BE2C (cell line): Measurements from ENCODE around the gene DCP1B.
A peak's percentile ranks its signal among the peaks of the same experiment; 100 is the strongest.

Source experiments
- DNase-seq: peaks from one replicate; pipeline ENCODE4 v3.0.0-alpha.2; 2020
- H3K27me3 ChIP-seq: fragments of 250-450 bp; sonication (Bioruptor Pico); 2 replicates; pipeline ENCODE4 v1.5.1; 2020; ENCODE audit warnings: mild to moderate bottlenecking
- H3K36me3 ChIP-seq: fragments of 250-450 bp; sonication (Bioruptor Pico); 2 replicates; pipeline ENCODE4 v1.5.1; 2020; ENCODE audit warnings: mild to moderate bottlenecking
- H3K4me1 ChIP-seq: fragments of 250-450 bp; sonication (Bioruptor Pico); 2 replicates; pipeline ENCODE4 v1.5.1; 2020
- H3K4me3 ChIP-seq: 2 replicates; pipeline ENCODE4 v1.5.1; 2011; ENCODE audit warnings: low read depth, low read length
- H3K9me3 ChIP-seq: fragments of 250-450 bp; sonication (Bioruptor Pico); 2 replicates; pipeline ENCODE4 v1.5.1; 2020
- TF ChIP-seq, protein P1 (sequence below): IDR thresholded peaks from 2 replicates; pipeline ENCODE4 v1.5.1; 2012; ENCODE audit warnings: mild to moderate bottlenecking, low read depth, low read length

DCP1B gene

DNA sequence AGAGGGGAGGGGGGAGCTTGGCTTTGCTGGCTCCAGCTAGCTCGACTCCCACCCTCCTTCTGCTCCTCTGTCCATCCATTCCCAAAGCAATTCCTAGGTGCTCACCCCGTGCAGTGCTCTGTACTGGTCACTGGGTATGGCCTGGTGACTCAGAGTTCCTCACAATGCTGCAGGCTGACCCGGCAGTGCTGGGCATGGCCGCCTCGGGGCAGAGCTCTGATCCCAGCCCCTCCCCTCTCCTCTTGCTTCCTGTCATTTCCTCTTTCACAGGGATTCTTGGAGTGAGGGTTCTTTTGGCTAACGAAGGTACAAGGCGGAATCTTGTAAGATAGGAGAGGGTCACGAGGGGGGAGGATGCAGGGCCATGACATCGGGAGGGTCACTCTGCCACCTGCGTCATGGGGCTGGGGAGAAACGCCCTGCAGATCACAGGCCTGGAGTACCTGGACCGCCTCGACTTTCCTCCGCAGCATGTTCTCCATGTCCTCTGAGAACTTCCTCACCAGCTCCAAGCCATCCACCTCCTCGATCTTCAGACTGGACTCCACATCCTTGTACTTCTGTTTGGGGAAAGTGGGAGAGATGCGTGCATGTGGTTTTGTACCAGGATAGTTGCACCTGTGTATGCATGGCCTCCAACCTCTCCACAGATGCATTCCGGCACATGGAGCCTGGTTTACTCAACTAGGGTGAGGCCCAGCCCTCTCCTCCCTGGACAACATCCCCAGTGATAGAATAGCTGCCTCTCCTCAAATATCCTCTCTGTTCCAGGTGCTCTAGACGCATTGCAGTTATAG is 91.5 kb downstream of the DCP1B start:
- peaks cover 10% of the 10 kb centered on the region for H3K4me1 ChIP-seq
- DNase-seq = no peak
- TF ChIP-seq, protein P1, sequence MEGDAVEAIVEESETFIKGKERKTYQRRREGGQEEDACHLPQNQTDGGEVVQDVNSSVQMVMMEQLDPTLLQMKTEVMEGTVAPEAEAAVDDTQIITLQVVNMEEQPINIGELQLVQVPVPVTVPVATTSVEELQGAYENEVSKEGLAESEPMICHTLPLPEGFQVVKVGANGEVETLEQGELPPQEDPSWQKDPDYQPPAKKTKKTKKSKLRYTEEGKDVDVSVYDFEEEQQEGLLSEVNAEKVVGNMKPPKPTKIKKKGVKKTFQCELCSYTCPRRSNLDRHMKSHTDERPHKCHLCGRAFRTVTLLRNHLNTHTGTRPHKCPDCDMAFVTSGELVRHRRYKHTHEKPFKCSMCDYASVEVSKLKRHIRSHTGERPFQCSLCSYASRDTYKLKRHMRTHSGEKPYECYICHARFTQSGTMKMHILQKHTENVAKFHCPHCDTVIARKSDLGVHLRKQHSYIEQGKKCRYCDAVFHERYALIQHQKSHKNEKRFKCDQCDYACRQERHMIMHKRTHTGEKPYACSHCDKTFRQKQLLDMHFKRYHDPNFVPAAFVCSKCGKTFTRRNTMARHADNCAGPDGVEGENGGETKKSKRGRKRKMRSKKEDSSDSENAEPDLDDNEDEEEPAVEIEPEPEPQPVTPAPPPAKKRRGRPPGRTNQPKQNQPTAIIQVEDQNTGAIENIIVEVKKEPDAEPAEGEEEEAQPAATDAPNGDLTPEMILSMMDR = no peak
- H3K4me3 ChIP-seq = no peak overlapping the region
- H3K9me3 ChIP-seq = no peaks in the 10 kb centered on the region
- no peaks in the 10 kb centered on the region for H3K27me3 ChIP-seq
- H3K36me3 ChIP-seq = no peaks in the 10 kb centered on the region

DNA sequence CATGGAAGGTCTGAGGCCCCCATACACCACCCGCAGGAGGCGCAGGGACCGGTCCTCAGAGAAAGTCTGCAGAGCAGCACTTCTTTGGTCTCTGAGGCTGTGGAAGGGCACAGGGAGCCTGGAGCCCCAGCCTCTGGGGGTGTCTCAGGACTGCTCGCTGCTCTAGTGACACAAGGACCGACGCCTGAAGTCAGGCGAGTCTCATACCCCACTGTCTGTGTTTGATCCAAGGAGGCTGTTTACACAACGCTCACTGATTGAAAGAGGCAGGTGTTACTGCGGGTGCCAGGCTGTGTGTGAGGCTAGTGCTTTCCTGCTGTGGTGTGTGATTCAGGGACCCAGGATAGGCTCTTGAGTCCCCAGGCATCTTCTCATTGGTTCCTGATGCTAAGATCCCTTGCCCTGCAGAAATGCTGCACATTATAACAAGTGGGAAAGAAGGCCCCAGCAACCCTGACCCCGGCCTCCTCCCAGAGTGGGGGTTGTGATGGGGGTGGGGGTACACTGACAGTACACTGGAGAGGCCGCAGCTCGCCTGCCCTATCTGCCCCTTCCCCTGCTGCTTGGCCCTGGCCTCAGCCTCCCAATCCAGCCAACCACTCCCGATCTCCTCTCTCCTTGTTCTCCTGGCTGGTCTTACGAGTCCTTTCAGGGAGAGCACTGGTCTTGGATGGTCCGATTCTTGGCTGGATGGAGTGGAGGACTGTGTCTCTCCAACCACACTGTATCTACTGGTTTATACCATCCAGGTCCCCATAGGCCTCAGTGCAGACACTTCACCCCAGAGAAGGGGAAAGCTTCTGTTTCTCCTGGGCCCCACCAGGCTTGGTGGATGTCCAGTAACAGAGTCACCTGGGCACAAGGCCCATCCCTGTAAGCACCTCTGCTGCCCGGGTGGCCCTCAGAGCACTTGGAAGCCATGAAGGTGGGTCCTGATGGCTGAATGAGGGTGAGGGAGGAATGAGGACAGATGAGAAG is 92.4 kb downstream of the DCP1B start:
- no peak for DNase-seq
- TF ChIP-seq, protein P1 = no peak
- no peaks in the 10 kb centered on the region for H3K36me3 ChIP-seq
- H3K27me3 ChIP-seq = no peaks in the 10 kb centered on the region
- no peak overlapping the region for H3K4me3 ChIP-seq
- H3K4me1 ChIP-seq = peaks cover 4% of the 10 kb centered on the region; the same call in 1 of the 2 replicates
- H3K9me3 ChIP-seq = no peaks in the 10 kb centered on the region

DNA sequence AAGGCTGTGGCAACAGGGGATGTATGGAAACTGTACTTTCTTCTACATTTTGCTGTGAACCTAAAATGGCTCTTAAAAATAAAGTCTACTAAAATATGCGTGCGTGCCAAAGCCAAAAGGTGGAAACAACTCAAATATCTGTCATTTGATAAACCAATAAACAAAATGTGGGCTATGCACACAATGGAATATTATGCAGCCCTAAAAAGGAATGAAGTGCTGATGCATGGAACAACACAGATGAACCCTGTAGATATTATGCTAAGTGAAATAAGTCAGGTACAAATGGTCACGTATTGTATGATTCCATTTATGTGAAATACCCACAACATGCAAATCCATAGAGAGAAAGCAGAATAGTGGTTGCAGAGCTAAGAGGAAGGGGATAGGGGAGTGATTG is 93.8 kb downstream of the DCP1B start:
- TF ChIP-seq, protein P1 = no peak
- no peaks in the 10 kb centered on the region for H3K4me1 ChIP-seq
- no peaks in the 10 kb centered on the region for H3K27me3 ChIP-seq
- H3K36me3 ChIP-seq = no peaks in the 10 kb centered on the region
- H3K9me3 ChIP-seq = no peaks in the 10 kb centered on the region
- no peak for DNase-seq
- no peak overlapping the region for H3K4me3 ChIP-seq

DNA sequence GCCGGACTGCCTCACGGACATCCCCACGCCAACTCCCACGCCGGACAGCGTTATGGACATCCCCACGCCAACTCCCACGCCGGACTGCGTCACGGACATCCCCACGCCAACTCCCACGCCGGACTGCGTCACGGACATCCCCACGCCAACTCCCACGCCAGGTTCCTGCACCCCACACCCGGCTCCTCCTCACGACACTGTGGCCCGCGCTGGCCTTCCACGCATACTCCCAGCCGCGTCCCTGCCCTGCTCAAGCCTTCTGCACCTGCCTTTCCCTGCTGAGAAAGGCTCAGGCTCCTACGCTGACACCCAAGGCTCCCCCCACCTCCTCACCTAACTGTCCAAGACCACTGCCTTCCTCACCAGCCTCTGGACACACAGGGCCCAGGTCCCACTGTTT is 95.5 kb downstream of the DCP1B start:
- TF ChIP-seq, protein P1 = no peak
- no peaks in the 10 kb centered on the region for H3K9me3 ChIP-seq
- no peaks in the 10 kb centered on the region for H3K36me3 ChIP-seq
- H3K4me1 ChIP-seq = no peaks in the 10 kb centered on the region
- no peak for DNase-seq
- no peaks in the 10 kb centered on the region for H3K27me3 ChIP-seq
- H3K4me3 ChIP-seq = no peak overlapping the region

DNA sequence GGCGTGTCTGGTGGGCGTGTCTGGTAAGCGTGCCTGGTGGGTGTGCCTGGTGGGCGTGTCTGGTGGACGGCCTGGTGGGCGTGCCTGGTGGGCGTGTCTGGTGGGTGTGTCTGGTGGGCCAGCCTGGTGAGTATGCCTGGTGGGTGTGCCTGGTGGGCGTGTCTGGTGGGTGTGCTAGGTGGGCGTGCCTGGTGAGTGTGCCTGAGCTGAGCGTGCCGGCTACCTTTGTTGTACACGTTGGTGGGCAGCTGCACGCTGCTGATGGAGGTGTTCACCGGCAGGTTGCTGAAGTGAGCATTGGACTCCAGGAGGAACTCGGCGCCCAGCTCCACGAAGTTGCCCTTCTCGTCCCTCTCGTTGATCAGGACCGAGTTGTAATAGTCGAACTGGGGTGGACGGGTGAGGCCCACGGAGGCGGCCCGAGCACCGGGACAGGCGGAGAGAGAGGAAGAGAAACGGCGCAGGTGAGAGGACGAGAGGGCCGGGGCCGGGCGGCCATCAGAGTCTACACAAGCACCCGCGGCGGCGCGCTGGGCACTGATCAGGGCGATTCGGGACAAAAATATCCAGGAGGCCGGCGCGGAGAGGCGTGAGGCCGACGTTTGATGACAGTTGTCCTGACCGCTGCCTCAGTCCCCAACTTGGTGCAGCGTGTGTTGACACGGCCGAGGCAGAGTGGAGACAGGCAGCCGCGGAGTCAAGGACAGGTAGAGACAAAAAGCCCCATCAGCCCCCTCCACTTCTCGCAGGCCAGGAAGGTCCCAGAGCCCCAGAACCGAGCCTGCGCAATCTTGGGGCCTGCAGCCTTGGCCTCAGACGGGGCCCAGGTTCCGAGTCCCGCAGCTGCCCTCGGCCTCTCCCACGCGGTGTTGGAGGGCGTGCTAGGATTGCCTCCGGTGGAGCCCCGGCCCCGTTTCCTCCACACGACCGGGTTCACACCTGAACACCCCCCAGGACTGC is 96.3 kb downstream of the DCP1B start:
- H3K4me3 ChIP-seq = no peak overlapping the region
- H3K36me3 ChIP-seq = no peaks in the 10 kb centered on the region
- DNase-seq = peak; percentile 48
- H3K4me1 ChIP-seq = no peaks in the 10 kb centered on the region
- no peaks in the 10 kb centered on the region for H3K9me3 ChIP-seq
- no peaks in the 10 kb centered on the region for H3K27me3 ChIP-seq
- TF ChIP-seq, protein P1 = no peak
